IPS-18a (cell line): ENCODE measurements around the gene DIP2A.

Experiments used
- H3K27ac ChIP-seq: one replicate; pipeline ENCODE4 v1.5.1; 2013; ENCODE audit warnings: low read length
- H3K27me3 ChIP-seq: one replicate; pipeline ENCODE4 v1.6.1; 2013; ENCODE audit warnings: mild to moderate bottlenecking, low read length; ENCODE audit not compliant: control insufficient read depth, insufficient read depth
- H3K36me3 ChIP-seq: one replicate; pipeline ENCODE4 v1.6.1; 2013; ENCODE audit warnings: low read depth, low read length; ENCODE audit not compliant: control insufficient read depth
- H3K4me1 ChIP-seq: one replicate; pipeline ENCODE4 v1.6.1; 2013; ENCODE audit warnings: low read depth, low read length; ENCODE audit not compliant: control insufficient read depth
- H3K4me3 ChIP-seq: one replicate; pipeline ENCODE4 v1.5.1; 2013; ENCODE audit warnings: low read length
- H3K9ac ChIP-seq: one replicate; pipeline ENCODE4 v1.6.1; 2013; ENCODE audit warnings: mild to moderate bottlenecking, low read length, moderate library complexity
- H3K9me3 ChIP-seq: one replicate; pipeline ENCODE4 v1.6.1; 2013; ENCODE audit warnings: low read depth, low read length; ENCODE audit not compliant: control insufficient read depth

DIP2A gene

GRCh38 chr21:46489800-46490199, 31.1 kb downstream of the DIP2A start:
- H3K27me3 ChIP-seq: no peaks in the 10 kb centered on the region
- H3K9me3 ChIP-seq: no peaks in the 10 kb centered on the region
- H3K4me1 ChIP-seq: no peaks in the 10 kb centered on the region
- H3K27ac ChIP-seq: no peak overlapping the region
- H3K36me3 ChIP-seq: no peaks in the 10 kb centered on the region
- H3K4me3 ChIP-seq: no peak overlapping the region
- no peak overlapping the region for H3K9ac ChIP-seq

- Histone ChIP-seq H3K36me3 (no peaks in the 10 kb centered on the region), H3K27me3 (no peaks in the 10 kb centered on the region), H3K9ac (no peak overlapping the region), H3K4me1 (no peaks in the 10 kb centered on the region), H3K27ac (no peak overlapping the region), H3K4me3 (no peak overlapping the region), H3K9me3 (no peaks in the 10 kb centered on the region)
These were observed 32.9 kb downstream of the DIP2A start for GRCh38 chr21:46491553-46491952.

- H3K9ac ChIP-seq: no peak overlapping the region
- no peak overlapping the region for H3K27ac ChIP-seq
- no peaks in the 10 kb centered on the region for H3K4me1 ChIP-seq
- no peaks in the 10 kb centered on the region for H3K9me3 ChIP-seq
- peaks cover 4% of the 10 kb centered on the region for H3K36me3 ChIP-seq
- no peaks in the 10 kb centered on the region for H3K27me3 ChIP-seq
- no peak overlapping the region for H3K4me3 ChIP-seq
These were observed 34.2 kb downstream of the DIP2A start for GRCh38 chr21:46492851-46493250.

- Histone ChIP-seq H3K4me1 (no peaks in the 10 kb centered on the region), H3K36me3 (peaks cover 14% of the 10 kb centered on the region)
These were observed 35.1 kb downstream of the DIP2A start for GRCh38 chr21:46493828-46494227.

GRCh38 chr21:46498335-46499050, 39.8 kb downstream of the DIP2A start:
- H3K4me1 ChIP-seq: no peaks in the 10 kb centered on the region
- no peak overlapping the region for H3K27ac ChIP-seq
- H3K4me3 ChIP-seq: no peak overlapping the region
- no peaks in the 10 kb centered on the region for H3K9me3 ChIP-seq
- no peaks in the 10 kb centered on the region for H3K27me3 ChIP-seq
- H3K36me3 ChIP-seq: peaks cover 29% of the 10 kb centered on the region
- H3K9ac ChIP-seq: no peak overlapping the region

More at GRCh38 chr21:46493828-46494227, 35.1 kb downstream of the DIP2A start:
- Histone ChIP-seq H3K9me3 (no peaks in the 10 kb centered on the region), H3K27me3 (no peaks in the 10 kb centered on the region), H3K9ac (no peak overlapping the region), H3K4me3 (no peak overlapping the region), H3K27ac (no peak overlapping the region)

GRCh38 chr21:46500224-46500861, 41.7 kb downstream of the DIP2A start:
- no peaks in the 10 kb centered on the region for H3K9me3 ChIP-seq
- H3K4me1 ChIP-seq: no peaks in the 10 kb centered on the region
- H3K27me3 ChIP-seq: no peaks in the 10 kb centered on the region
- peaks cover 34% of the 10 kb centered on the region for H3K36me3 ChIP-seq
- H3K27ac ChIP-seq: no peak overlapping the region
- no peak overlapping the region for H3K4me3 ChIP-seq
- no peak overlapping the region for H3K9ac ChIP-seq

GRCh38 chr21:46503922-46504550, 45.3 kb downstream of the DIP2A start:
- Histone ChIP-seq H3K9me3 (no peaks in the 10 kb centered on the region), H3K27me3 (no peaks in the 10 kb centered on the region), H3K27ac (no peak overlapping the region), H3K4me1 (no peaks in the 10 kb centered on the region), H3K36me3 (peaks cover 20% of the 10 kb centered on the region), H3K4me3 (no peak overlapping the region), H3K9ac (no peak overlapping the region)

- Histone ChIP-seq H3K4me1 (no peaks in the 10 kb centered on the region), H3K9me3 (no peaks in the 10 kb centered on the region), H3K4me3 (no peak overlapping the region), H3K36me3 (peaks cover 18% of the 10 kb centered on the region), H3K27ac (no peak overlapping the region), H3K27me3 (no peaks in the 10 kb centered on the region), H3K9ac (no peak overlapping the region)
These were observed 46.0 kb downstream of the DIP2A start for GRCh38 chr21:46504666-46505065.

GRCh38 chr21:46507562-46507961, 48.9 kb downstream of the DIP2A start:
- H3K4me3 ChIP-seq: no peak overlapping the region

GRCh38 chr21:46509741-46510502, 51.2 kb downstream of the DIP2A start:
- no peak overlapping the region for H3K9ac ChIP-seq
- H3K27ac ChIP-seq: no peak overlapping the region
- no peaks in the 10 kb centered on the region for H3K9me3 ChIP-seq
- H3K4me1 ChIP-seq: no peaks in the 10 kb centered on the region
- H3K36me3 ChIP-seq: peaks cover 22% of the 10 kb centered on the region
- no peak overlapping the region for H3K4me3 ChIP-seq
- H3K27me3 ChIP-seq: no peaks in the 10 kb centered on the region

More at GRCh38 chr21:46507562-46507961, 48.9 kb downstream of the DIP2A start:
- Histone ChIP-seq H3K27me3 (no peaks in the 10 kb centered on the region), H3K27ac (no peak overlapping the region), H3K36me3 (peaks cover 27% of the 10 kb centered on the region), H3K4me1 (no peaks in the 10 kb centered on the region), H3K9ac (no peak overlapping the region), H3K9me3 (no peaks in the 10 kb centered on the region)

- Histone ChIP-seq H3K27ac (no peak overlapping the region), H3K36me3 (peaks cover 11% of the 10 kb centered on the region), H3K4me1 (no peaks in the 10 kb centered on the region), H3K4me3 (no peak overlapping the region), H3K9ac (no peak overlapping the region), H3K9me3 (no peaks in the 10 kb centered on the region), H3K27me3 (no peaks in the 10 kb centered on the region)
These were observed 56.4 kb downstream of the DIP2A start for GRCh38 chr21:46515109-46515508.
